ENCODE measurements around the gene ACOXL. TPM values are rescaled to one million over a fixed set of nuclear protein-coding genes. Genes with fewer than 3 reads are reported as not detected.

Gene ACOXL
- total and polyA plus RNA-seq, 10 of the 15 experiments (the other 5 are each of a cell fraction or from before 2014, with no cell fraction given), result 0.05 to 1.3 (median 0.71) TPM

DNA sequence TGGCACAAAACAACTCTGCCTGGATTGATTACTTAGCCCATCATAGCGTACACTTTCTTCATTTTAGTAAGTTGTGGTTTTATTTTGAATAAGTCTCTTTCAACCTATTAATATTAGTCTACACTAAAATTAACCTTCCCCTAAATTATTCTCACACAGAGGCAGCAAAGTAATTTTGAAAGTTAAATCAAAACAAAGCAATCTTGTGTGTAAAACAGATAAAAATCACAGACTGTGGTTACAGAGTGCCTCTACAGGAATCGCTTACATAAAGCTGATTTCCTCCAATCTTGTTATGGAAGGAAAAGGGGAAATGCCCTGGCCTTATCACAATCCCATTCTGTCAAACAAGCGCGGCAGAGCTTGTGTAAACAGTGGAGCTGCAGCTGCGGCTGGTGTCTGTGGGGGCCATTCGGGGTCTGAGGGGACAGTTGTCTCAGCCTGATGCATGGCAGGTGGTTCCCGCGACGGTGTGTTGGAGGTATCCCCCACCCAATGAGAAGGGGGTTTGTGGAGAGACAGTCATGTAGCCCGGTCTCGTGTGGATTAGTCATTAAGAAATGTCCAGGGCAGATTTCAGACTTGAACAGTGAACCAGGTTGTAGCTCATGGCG is 430.5 kb downstream of the ACOXL start (continued):
- no peak for TF ChIP-seq MLLT1 (IDR thresholded peaks at IDR 0.05)
- TF ChIP-seq RAD21 (IDR thresholded peaks at IDR 0.05; ENCODE audit: insufficient read depth, low read depth, low read length), result no peak
- no peak for TF ChIP-seq ZBTB33 (IDR thresholded peaks at IDR 0.05)
- TF ChIP-seq SIN3A (IDR thresholded peaks at IDR 0.05; ENCODE audit: low read depth, low read length), result no peak
- TF ChIP-seq, protein P1, sequence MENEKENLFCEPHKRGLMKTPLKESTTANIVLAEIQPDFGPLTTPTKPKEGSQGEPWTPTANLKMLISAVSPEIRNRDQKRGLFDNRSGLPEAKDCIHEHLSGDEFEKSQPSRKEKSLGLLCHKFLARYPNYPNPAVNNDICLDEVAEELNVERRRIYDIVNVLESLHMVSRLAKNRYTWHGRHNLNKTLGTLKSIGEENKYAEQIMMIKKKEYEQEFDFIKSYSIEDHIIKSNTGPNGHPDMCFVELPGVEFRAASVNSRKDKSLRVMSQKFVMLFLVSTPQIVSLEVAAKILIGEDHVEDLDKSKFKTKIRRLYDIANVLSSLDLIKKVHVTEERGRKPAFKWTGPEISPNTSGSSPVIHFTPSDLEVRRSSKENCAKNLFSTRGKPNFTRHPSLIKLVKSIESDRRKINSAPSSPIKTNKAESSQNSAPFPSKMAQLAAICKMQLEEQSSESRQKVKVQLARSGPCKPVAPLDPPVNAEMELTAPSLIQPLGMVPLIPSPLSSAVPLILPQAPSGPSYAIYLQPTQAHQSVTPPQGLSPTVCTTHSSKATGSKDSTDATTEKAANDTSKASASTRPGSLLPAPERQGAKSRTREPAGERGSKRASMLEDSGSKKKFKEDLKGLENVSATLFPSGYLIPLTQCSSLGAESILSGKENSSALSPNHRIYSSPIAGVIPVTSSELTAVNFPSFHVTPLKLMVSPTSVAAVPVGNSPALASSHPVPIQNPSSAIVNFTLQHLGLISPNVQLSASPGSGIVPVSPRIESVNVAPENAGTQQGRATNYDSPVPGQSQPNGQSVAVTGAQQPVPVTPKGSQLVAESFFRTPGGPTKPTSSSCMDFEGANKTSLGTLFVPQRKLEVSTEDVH (IDR thresholded peaks at IDR 0.05; ENCODE audit: low read depth, partially characterized antibody), result no peak
- no peak for TF ChIP-seq IRF3 (IDR thresholded peaks at IDR 0.05)
- TF ChIP-seq PAX5 (IDR thresholded peaks at IDR 0.05; ENCODE audit: borderline replicate concordance, low read depth, low read length), result peak; percentile 13; the same call in 1 of the 2 replicates
- no peak for TF ChIP-seq ESRRA (IDR thresholded peaks at IDR 0.05; ENCODE audit: low read length)
- no peak for TF ChIP-seq CBX3 (IDR thresholded peaks at IDR 0.05; ENCODE audit: borderline replicate concordance, low read depth)
- TF ChIP-seq TCF12 (IDR thresholded peaks at IDR 0.05; ENCODE audit: low read depth, low read length), result no peak
- no peak for TF ChIP-seq USF1 (IDR thresholded peaks at IDR 0.05; ENCODE audit: borderline replicate concordance, extremely low read length, insufficient read depth, low read depth, low read length)
- TF ChIP-seq BHLHE40 (IDR thresholded peaks at IDR 0.05; ENCODE audit: borderline replicate concordance in 1 of 2, low read depth in 2 of 2, low read length in 1 of 2), result 0 out of 4 replicates have a peak, but pooled peaks of 1 of the 2 experiments have one; percentile 44
- no peak for TF ChIP-seq CBX5 (IDR thresholded peaks at IDR 0.05; ENCODE audit: low read depth)
- TF ChIP-seq MAX (IDR thresholded peaks at IDR 0.05; ENCODE audit: low read depth, low read length), result no peak
- TF ChIP-seq EGR1 (IDR thresholded peaks at IDR 0.05; ENCODE audit: borderline replicate concordance in 1 of 2, low read depth in 2 of 2, low read length in 2 of 2), result no peak
- no peak for TF ChIP-seq SP1 (IDR thresholded peaks at IDR 0.05; ENCODE audit: low read depth, low read length)
- no peak for TF ChIP-seq BRCA1 (IDR thresholded peaks at IDR 0.05; ENCODE audit: low read depth, low read length)
- no peak for TF ChIP-seq CHD2 (IDR thresholded peaks at IDR 0.05; ENCODE audit: borderline replicate concordance, low read depth, low read length)
- no peak for TF ChIP-seq CHD4 (IDR thresholded peaks at IDR 0.05)
- no peak for TF ChIP-seq SMAD1 (IDR thresholded peaks at IDR 0.05; ENCODE audit: low read depth, partially characterized antibody)
- TF ChIP-seq RCOR1 (conservative IDR thresholded peaks at IDR 0.05; ENCODE audit: low read depth, low read length), result no peak
- TF ChIP-seq MYC (IDR thresholded peaks at IDR 0.05; ENCODE audit: insufficient read depth, insufficient read length, insufficient replicate concordance, low read length, severe bottlenecking), result no peak

All from GM12878 (cell line).